Omental fat pad (tissue), 4 donors: ENCODE results near the gene ATG2B. TPM values are rescaled to one million over a fixed set of nuclear protein-coding genes. Genes with fewer than 3 reads are reported as not detected.
A peak's percentile ranks its signal among the peaks of the same experiment; 100 is the strongest.

Experiments
- ATAC-seq: fragments of 150-250 bp; one replicate; pipeline ENCODE4 v1.9.1; 2016; ENCODE audit warnings: mild to moderate bottlenecking, moderate library complexity; ENCODE audit not compliant: low FRiP score
- DNase-seq: peaks from one replicate; pipeline ENCODE4 v3.0.0-alpha.2; 2019; ENCODE audit warnings: low spot score
- CTCF ChIP-seq, 3 donors: fragments of 450-650 bp; IDR thresholded peaks; one replicate each; pipeline ENCODE4 v1.5.1; 2016 to 2017; ENCODE audit warnings: antibody characterized with exemption in 3 of 3, mild to moderate bottlenecking in 3 of 3, moderate library complexity in 2 of 3
- total RNA-seq, 4 donors: library from RNA; depleted of rRNA; stranded (reverse); fragments of >200 nt; gene quantifications; one replicate each; pipeline ENCODE4 v1.1.0, GENCODE V29; 2016

Gene ATG2B
- total RNA-seq, 4 donors from 2014 or later = 22.9 to 33.1 (median 27.3) TPM

DNA sequence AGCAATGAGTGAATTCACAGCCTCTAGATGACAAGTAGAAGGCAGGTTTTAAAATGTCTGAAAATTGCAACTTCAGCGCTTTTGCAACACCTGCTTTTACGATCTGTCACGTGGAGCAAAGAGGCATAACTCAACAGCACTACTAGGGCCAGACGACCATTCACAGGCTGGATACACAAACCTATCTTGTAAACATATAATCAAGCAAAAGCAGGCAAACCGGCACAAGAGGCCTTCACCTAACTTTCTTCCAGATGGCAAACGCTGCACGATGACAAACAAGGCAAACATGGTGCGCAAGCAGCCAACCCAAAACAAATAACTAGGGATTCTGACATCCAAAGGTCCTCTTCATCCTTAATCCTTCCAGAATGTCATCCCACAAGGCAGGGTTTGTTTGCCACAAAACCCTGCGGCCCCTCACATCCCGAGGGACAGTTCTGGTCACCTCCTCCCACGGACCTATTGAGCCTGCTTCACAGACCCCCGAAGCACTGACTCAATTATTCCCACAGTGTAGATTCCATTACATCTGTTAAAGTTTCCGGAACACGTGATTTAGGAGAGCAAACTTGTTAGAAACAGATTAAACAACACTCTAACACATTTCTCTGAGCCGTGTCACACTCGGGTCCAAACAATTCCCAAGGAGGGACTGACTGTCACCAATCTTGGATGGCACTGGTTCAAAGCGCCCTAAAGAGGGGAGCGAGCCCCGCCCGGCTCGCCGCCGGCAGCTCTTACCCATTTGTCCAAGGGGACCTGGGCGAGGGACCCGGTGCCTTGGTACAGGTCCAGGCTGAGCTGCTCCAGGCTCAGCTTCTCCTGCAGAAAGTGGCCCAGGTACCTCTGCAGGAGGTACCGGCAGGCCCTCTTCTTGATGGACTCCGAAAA, 823 bp downstream of the ATG2B start:
- DNase-seq (no peak), ATAC-seq (peak; percentile 43)
- no peak for TF ChIP-seq CTCF (IDR thresholded peaks at IDR 0.05)

DNA sequence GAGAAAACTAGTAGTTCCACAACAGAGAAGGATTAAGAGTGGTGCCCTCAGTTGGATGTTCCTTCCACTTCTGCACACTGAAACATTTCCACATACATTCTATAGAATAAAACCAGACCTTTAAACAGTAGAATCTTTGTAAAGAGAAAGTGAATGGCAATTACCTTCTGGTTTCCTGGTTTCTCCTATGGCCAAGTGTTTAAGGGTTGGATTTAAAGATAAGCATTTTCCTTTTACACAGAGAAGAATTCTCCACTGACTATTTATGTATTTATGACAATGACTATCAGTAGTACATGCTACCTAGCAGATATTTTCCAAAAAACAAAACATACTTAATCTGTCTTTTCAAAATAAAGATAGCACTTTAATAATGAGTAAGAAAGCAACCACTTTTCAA, 3.2 kb downstream of the ATG2B start:
- no peak for ATAC-seq
- DNase-seq = no peak
- TF ChIP-seq CTCF (IDR thresholded peaks at IDR 0.05) = no peak

DNA sequence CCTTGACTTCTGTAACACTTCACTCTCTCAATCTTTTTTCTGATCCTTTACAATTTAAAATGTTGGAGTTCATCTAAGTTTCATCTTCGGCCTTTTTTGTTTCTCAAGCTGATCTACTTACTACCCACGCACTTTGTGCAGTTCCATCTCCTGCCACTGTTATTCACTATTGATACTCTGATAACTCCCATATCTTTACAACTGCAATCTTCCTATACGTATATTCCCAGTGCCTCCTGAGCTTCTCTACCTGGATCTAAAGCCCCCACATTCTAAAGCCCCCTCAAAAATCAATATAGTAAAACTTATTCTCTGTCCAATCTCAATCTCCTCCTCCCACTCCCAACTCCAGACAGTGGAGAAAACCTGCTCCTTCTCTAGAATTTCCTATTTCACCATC, 5.9 kb downstream of the ATG2B start:
- ATAC-seq (no peak), DNase-seq (no peak)
- TF ChIP-seq CTCF (IDR thresholded peaks at IDR 0.05) = no peak

GRCh38 chr14:96354246-96354645, 8.9 kb downstream of the ATG2B start:
- no peak for ATAC-seq
- TF ChIP-seq CTCF (IDR thresholded peaks at IDR 0.05) = no peak
- no peak for DNase-seq

DNA sequence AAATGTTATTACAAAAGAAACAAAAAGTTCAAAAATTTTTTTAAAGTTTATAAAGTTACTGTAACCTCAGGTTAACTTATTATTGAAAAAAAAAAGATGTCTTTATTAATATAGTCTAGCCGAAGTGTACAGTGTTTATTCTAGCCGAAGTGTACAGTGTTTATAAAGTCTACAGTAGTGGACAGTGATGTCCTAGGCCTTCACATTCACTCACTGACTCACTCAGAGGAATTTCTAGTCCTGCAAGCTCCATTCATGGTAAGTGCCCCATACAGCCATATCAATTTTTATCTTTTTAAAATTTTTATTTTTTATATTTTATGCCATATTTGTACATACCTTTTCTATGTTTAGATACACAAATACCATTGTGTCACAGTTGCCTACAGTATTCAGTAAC, 10.4 kb downstream of the ATG2B start:
- DNase-seq (no peak), ATAC-seq (no peak)
- no peak for TF ChIP-seq CTCF (IDR thresholded peaks at IDR 0.05)

DNA sequence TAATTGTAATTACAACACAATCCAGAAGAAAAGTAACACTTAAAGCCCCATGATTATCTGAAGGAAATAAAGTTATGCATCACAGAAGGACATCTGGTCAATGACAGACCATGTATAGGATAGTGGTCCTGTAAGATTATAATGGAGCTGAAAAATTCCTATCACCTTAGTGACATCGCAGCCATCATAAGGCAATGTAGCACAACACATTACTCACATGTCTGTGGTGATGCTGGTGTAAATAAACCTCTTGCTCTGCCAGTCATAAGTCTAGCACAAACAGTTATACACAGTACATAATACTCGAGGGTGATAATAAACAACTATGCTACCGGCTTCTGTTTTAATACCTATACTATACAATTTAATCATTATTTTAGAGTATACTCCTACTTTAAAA, 11.2 kb downstream of the ATG2B start:
- ATAC-seq (no peak), DNase-seq (no peak)
- no peak for TF ChIP-seq CTCF (IDR thresholded peaks at IDR 0.05)
